HG03095 (cell line): ENCODE results near the gene BCAS3.

Experiments
- ATAC-seq: cut with Tn5 transposase; IDR thresholded peaks from one replicate; pipeline ENCODE4 v1.9.1; 2021; ENCODE audit warnings: moderate library complexity; ENCODE audit not compliant: unreplicated experiment

The BCAS3 gene

GRCh38 chr17:61306003-61306402, 628.4 kb downstream of the BCAS3 start:
- no peak for ATAC-seq

- ATAC-seq: no peak
Measured at GRCh38 chr17:61307905-61308886, 630.5 kb downstream of the BCAS3 start.

GRCh38 chr17:61309362-61310256, 632.0 kb downstream of the BCAS3 start:
- ATAC-seq: no peak

GRCh38 chr17:61310590-61310989, 632.9 kb downstream of the BCAS3 start:
- ATAC-seq: no peak

GRCh38 chr17:61312406-61313295, 635.0 kb downstream of the BCAS3 start:
- ATAC-seq: no peak

- ATAC-seq: no peak
Measured at GRCh38 chr17:61313461-61314326, 636.0 kb downstream of the BCAS3 start.

- no peak for ATAC-seq
Measured at GRCh38 chr17:61314368-61315078, 636.9 kb downstream of the BCAS3 start.

GRCh38 chr17:61316633-61317032, 639.0 kb downstream of the BCAS3 start:
- no peak for ATAC-seq

- no peak for ATAC-seq
Measured at GRCh38 chr17:61317779-61318178, 640.1 kb downstream of the BCAS3 start.

GRCh38 chr17:61318684-61319098, 641.0 kb downstream of the BCAS3 start:
- no peak for ATAC-seq

- no peak for ATAC-seq
Measured at GRCh38 chr17:61321344-61321743, 643.7 kb downstream of the BCAS3 start.

GRCh38 chr17:61322325-61323002, 644.8 kb downstream of the BCAS3 start:
- ATAC-seq: no peak

GRCh38 chr17:61323003-61323908, 645.6 kb downstream of the BCAS3 start:
- ATAC-seq: no peak

GRCh38 chr17:61323909-61324868, 646.5 kb downstream of the BCAS3 start:
- no peak for ATAC-seq

GRCh38 chr17:61324950-61325349, 647.3 kb downstream of the BCAS3 start:
- no peak for ATAC-seq

GRCh38 chr17:61325382-61326073, 647.9 kb downstream of the BCAS3 start:
- no peak for ATAC-seq
